WERI-Rb-1 (cell line): Measurements from ENCODE around the gene SNTA1.

ENCODE experiments used
- DNase-seq: peaks from one replicate; pipeline ENCODE4 v3.0.0-alpha.2; 2020
- H3K27ac ChIP-seq: fragments of 250-450 bp; sonication (Bioruptor Pico); 2 replicates; pipeline ENCODE4 v1.5.1; 2020; ENCODE audit warnings: mild to moderate bottlenecking, moderate library complexity
- H3K27me3 ChIP-seq: fragments of 250-450 bp; sonication (Bioruptor Pico); 2 replicates; pipeline ENCODE4 v1.5.1; 2021; ENCODE audit warnings: mild to moderate bottlenecking, low read depth, moderate library complexity; ENCODE audit not compliant: insufficient read depth, severe bottlenecking
- H3K36me3 ChIP-seq: fragments of 250-450 bp; sonication (Bioruptor Pico); 2 replicates; pipeline ENCODE4 v1.5.1; 2020; ENCODE audit warnings: mild to moderate bottlenecking, moderate library complexity
- H3K4me3 ChIP-seq: 2 replicates; pipeline ENCODE4 v1.5.1; 2011; ENCODE audit warnings: low read depth, mild to moderate bottlenecking, control low read depth, low read length
- H3K9me3 ChIP-seq: fragments of 250-450 bp; sonication (Bioruptor Pico); 2 replicates; pipeline ENCODE4 v1.5.1; 2021; ENCODE audit warnings: mild to moderate bottlenecking, moderate library complexity; ENCODE audit not compliant: severe bottlenecking
- CTCF ChIP-seq: IDR thresholded peaks from 2 replicates; pipeline ENCODE4 v1.5.1; 2011; ENCODE audit warnings: low read depth, mild to moderate bottlenecking, control low read depth, inconsistent platforms, low read length

Gene SNTA1

GRCh38 chr20:33411711-33412483, 31.7 kb downstream of the SNTA1 start:
- Histone ChIP-seq H3K27ac (no peak overlapping the region), H3K27me3 (no peaks in the 10 kb centered on the region), H3K9me3 (no peaks in the 10 kb centered on the region), H3K36me3 (peaks cover 14% of the 10 kb centered on the region), H3K4me3 (no peak overlapping the region)
- no peak for TF ChIP-seq CTCF
- no peak for DNase-seq

- Histone ChIP-seq H3K9me3 (no peaks in the 10 kb centered on the region), H3K27me3 (no peaks in the 10 kb centered on the region), H3K27ac (no peak overlapping the region), H3K36me3 (peaks cover 14% of the 10 kb centered on the region), H3K4me3 (no peak overlapping the region)
- TF ChIP-seq CTCF, result no peak
- DNase-seq, result no peak
Measured at GRCh38 chr20:33411242-33411641, 32.3 kb downstream of the SNTA1 start.

- DNase-seq, result no peak
- no peak for TF ChIP-seq CTCF
- Histone ChIP-seq H3K4me3 (no peak overlapping the region), H3K27me3 (no peaks in the 10 kb centered on the region), H3K27ac (no peak overlapping the region), H3K36me3 (peaks cover 14% of the 10 kb centered on the region), H3K9me3 (no peaks in the 10 kb centered on the region)
Measured at GRCh38 chr20:33410081-33410742, 33.4 kb downstream of the SNTA1 start.

- Histone ChIP-seq H3K4me3 (no peak overlapping the region), H3K36me3 (peaks cover 17% of the 10 kb centered on the region), H3K27me3 (no peaks in the 10 kb centered on the region), H3K9me3 (no peaks in the 10 kb centered on the region), H3K27ac (no peak overlapping the region)
- no peak for DNase-seq
- no peak for TF ChIP-seq CTCF
Measured at GRCh38 chr20:33408716-33409654, 34.6 kb downstream of the SNTA1 start.

- TF ChIP-seq CTCF, result no peak
- no peak overlapping the region for H3K27ac ChIP-seq
- no peaks in the 10 kb centered on the region for H3K27me3 ChIP-seq
- H3K36me3 ChIP-seq, result peaks cover 17% of the 10 kb centered on the region
- no peaks in the 10 kb centered on the region for H3K9me3 ChIP-seq
- H3K4me3 ChIP-seq, result no peak overlapping the region
- no peak for DNase-seq
Measured at GRCh38 chr20:33408313-33408712, 35.2 kb downstream of the SNTA1 start.
